ENCODE data around the gene PAPSS1.
"Not testable (repeated sequence)": the region's sequence is repeated elsewhere in the genome, so short reads cannot be mapped to it uniquely, and the experiment has no call there.

The PAPSS1 gene

DNA sequence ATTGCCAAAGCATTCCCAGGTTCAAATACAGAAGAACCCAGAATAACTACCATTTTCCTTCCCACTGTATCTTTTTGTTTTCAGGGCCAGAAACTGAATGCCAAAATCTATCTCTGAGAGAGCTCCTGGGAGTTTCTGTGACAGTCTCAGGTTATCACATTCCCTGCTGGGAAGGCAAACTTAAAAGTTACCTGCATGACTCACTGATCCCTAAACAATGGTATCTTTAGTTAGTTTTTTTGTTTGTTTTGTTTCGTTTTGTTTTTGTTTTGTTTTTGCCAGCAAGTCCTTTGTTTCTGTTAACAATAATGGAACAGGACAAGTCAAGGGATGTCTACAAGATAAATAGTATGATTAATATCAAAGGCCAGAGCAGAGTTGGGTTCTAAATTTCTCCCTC is 34.3 kb downstream of the PAPSS1 start:
- no peak for DNase-seq

DNA sequence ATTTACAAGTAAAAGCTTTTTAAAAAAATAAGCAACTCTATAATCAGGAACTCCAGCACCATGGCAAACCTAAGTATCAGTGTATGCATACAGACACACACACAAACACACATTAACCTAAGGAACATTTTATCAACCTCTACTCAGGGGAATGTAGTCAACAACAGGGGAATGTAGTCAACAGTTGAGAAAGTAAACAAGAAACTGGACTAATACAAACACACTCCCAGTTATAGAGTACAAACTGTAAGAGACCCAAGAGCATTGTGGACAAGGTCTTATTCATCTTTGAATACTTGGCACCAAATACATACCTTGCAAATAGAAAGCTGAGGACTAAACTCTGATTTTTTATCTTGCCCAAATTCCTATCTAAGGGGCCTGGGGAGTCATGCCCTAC is 36.2 kb downstream of the PAPSS1 start:
- DNase-seq, result no peak

DNA sequence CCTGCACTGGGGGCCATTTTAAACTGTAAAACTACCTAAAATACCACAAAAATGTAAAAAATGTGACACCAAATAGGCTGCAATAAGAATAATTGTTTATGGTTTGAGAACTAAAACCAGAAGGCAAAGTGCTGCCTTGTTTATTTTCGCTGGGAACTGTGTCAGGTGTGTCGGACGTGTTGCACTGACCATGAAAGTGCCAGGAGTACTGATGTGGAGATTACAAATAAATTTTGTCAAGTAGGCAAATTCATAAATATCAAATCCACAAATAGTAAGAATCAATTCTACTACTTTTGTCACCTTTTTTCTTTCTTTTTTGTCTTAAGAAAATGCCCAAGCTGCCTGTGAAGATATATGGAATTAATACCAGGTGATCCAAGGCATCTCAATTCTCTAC is 37.7 kb downstream of the PAPSS1 start:
- no peak for DNase-seq

DNA sequence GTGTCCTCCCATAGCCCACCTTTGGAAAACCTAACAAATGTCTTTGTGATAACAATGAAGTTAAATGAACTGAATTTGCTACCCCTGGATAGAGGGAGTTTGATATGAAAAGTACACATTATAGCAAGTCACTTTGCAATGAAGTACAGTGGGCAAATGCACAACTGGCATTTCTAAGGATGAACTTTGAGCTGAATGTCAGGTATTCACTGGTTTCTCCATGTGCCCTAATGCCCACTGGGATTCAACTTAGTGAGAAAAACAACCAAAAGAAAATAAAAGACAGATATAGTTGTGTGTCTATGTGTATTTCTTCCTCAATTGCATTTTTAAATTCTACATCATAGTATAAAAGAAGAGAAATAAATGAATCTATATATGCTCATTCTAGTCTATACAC is 51.0 kb downstream of the PAPSS1 start:
- DNase-seq, result no peak

DNA sequence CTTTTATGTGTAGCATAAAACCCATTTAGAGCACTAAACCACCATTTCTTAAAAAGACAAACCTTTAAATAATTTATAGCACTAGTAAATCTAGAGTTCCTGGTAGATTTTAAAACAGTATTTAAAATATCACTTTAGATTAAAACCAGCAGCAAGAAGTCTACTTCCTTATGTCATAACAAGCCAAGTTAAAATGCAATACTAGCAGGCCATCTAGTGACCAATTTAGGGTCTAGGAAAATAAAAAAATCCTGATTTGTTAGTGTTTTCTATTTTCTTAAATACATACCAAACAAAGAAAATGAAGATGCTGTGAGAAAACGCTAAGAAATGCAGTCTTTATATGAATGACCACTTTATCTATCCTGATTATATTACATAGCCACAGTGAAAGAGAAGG is 53.9 kb downstream of the PAPSS1 start:
- DNase-seq, result no peak

DNA sequence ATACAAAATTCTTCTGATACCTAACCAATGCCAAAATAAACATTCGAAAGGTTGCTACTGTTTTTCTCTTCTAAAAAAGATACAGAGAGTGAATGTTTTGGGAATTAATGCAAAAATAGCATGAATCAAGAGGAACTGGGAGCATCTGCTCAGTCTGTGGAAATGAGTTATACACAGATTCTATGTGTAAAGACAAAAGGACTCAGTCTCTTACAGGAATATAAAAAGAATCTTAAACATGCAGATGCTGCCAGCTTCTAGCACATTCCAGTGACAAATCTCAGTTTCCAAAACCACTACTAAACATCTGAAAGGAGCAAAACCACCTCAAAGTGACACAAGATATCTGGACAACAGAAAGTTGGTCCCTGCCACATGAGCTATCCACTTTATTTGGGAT is 55.0 kb downstream of the PAPSS1 start:
- no peak for DNase-seq

DNA sequence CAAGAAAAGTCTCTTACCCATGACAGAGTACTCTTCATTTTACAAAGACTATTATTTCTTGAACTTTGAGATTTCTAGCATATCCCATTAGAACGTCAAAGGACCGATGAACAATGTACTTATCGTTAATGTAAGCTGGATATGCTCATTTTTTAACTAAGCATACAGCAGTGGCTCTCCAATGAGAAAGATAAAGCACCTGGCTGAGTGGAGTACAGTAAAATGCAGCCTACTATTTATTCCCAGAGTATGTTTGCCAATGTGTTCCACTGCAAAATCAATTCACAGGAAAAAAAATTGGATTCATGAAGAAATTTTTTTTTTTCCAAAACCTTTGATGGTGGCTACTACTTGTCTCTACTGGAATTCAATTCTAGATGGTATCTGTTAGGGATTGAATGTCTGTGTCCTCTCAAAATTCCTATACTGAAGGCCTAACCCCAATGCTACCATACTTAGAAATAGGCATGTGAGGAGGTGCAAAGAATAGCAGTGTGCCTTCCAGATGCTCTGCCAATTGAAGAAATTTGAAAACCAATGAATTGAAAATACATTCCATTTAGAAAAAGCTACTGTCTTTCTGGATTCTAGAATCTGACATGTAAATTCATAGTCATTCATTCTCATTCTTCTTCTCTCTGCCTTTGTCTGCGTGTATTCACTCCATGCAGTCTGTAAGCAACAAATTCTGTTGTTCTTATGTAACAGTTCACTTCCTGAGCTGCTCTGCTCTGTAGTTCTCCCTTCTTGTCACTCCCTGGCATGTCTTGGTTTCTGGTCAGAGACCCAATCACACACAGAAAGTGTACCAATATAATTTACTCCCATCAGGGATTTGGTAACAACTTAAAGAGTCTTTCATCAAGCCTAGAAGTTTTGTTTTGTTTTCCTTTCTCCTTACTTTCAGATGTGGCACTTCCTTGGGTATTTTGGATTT is 61.4 kb downstream of the PAPSS1 start:
- no peak for DNase-seq

DNA sequence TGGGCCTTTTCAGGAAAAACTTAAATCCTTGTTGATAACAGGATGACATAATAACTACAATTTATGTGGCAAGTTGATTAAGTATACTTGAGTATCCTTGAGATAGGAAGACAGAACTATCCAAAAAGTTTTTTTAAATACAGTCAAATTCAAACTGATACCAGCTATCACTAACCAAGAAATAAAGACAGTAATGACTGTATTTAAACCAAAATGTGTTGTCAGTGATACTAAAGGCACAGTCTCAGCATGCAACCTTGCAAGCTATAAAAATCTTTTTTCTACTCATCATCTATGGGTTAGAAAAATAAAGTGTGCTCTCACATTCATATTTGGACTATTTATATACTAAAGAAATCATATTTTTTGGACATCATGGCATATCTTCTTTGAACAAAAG is 64.7 kb downstream of the PAPSS1 start:
- no peak for DNase-seq

DNA sequence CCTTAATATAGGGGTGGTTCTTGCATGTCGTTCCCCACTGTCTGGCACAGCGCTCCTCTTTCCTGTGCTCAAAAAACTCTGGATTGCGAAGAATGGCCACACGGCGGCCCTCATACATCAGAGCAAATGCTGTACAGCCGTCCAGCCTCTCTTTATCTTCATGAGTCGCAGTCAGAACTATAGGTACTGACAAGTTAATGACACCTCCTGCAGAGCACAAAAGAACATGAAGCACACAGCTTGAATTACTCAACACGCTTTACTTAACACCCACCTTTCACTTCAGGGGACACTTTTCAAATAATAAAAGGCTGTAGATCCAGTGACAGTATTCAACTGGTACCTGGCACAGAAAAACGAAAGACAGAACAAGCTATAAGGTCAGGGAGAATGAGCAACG is 65.3 kb downstream of the PAPSS1 start:
- no peak for DNase-seq

DNA sequence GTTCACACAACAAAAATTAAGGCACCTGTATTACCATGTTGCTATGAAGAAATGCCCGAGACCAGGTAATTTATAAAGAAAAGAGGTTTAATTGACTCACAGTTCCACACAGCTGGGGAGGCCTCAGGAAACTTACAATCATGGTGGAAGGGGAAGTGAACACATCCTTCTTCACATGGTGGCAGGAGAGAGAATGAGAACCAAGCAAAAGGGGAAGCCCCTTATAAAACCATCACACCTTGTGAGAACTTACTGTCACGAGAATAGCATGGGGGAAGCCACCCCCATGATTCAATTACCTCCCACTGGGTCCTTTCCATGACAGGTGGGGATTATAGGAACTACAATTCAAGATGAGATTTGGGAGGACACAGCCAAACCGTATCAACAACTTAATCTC is 68.6 kb downstream of the PAPSS1 start:
- not testable (repeated sequence) for DNase-seq

DNA sequence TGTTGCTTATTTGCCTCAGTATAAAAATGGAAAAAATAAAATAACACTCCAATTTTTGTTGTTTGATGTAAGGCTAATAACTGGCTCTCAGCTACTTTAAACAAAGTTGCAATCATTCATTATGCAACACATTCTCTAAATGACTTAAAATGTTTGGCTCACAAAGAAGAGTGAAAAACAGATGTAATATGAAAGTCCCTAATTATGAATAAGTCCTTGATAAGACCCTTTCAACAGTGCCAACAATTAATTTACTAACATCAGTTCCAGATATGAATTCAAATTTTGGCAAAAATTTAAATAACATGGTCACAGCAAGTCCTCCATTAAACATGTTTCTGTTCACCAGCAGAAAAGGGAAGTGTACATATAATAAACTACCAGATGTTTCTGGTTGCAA is 69.8 kb downstream of the PAPSS1 start:
- no peak for DNase-seq

DNA sequence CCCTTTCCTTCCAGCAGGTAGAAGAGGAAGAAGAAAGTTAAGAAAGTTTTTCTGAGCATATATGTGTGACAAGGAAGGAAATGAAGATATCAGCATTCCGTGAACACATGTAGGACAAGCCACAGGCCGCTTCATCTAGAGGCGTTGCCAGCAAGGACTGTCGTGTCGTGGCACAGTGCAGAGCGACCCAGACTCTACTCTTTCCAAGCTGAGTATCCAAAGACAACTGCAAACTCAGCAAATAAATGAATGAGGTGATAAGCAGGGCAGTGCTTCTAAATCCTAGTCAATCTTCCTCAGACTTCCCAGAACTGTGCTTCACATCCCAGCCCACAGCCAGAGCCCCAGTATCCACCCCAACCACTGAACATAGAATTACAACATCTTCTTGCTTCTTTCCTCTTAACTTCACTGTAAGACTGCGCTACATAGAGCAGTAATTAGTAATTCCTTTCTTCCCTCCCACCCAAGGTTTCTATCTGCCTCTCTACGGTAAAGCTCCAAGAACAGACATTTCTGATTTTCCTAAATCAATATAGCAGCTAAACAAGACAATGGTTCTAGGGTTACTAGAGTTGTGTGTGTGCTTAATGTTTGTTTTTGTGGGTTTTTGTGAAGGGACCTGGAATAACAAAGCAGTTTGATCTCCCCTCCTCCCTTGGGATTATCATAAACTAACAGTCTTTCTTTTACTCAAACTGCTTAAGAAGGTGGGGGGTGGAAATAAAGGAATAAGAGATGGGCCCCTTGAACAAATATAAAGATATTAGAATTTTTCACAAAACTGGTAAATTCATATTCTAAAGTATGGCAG is 71.6 kb downstream of the PAPSS1 start:
- no peak for DNase-seq

DNA sequence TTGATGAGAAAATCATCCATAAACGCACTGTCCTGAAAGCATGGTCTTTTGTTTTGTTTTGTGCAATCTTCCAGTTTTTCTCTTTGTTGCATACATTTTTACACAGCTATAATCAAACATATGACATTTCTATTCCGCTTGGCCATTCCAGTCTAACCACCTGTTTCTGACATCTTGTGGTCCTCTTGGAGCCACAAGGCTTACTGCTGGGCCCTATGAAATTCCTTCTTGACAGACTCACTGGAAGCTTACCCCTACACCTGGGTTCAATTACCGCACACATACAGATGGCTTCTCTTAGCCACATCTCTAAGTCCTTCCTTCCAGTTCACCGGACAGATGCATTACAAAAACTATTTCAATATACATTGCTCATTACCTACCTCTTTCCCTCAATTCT is 72.4 kb downstream of the PAPSS1 start:
- no peak for DNase-seq

DNA sequence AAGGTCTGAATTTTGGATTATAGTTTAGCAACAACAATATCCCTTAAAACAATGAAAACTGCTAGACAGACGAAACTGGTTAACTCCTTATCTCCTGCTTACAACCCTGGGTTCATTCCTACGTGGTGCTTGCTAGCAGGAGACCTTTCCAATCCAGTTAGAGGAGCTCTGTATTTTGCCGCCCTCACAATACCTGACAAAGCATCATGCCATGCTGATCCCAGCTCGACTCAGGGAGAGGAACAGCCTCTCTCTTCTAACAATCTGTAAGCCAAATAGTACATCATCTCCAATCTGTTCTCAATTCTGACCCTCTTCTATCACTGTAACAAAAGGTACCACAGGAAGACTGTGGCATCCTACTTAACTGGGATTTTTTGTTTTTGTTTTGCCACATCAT is 74.4 kb downstream of the PAPSS1 start:
- no peak for DNase-seq

DNA sequence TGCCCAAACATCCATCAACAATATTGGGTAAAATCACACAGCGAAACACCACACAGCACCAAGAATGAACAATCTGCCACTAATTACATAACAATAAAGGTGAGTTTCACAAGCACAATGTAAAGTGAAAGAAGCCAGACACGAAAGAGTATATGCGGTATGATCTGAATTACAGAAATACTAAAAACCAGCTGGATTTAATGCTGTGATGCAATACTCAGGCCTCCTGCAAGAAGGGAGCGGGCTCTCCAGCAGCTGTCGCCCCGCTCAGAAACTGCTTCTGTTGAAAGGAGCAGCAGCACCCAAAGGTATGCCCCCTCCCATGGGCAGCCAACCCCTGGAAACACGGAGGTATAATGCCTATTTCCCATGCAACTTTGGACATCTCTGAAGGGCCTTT is 77.0 kb downstream of the PAPSS1 start:
- no peak for DNase-seq

DNA sequence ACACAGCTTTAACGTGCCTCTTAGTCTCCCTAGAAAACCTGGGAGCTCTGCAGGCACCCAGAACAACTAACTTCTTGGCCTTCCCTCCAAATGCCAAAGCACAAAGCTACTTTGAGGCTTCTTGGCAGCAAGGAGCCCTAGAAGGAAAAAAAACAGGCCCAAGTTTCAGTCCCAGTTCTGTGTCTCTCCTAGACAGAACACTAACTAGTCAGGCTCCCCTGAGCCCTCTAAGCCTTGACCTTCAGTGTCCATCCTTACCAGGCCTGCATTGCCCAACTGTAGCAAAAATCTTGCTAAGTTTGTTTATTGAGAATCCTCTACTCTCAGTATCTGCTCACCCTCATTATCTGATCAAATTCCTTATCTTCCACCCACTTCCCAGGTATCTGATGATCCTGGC is 79.2 kb downstream of the PAPSS1 start:
- no peak for DNase-seq

DNA sequence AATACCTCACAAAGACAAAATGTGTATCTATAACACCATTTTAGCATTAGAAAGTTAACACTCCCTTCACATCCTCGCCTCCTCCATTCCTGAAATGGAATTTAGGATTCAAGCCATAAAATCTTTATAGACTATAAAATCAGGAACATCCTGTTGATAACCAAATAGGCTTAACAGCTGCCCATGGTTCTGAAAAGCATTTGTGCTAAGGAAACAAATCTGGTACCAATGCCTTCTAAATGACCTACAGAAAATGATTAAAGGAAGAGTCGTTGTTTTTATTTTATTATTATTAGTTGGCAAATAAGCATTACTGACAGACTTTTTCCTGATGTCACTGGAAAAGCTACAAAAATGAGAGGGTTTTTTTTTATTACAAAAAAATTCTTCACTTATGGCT is 79.8 kb downstream of the PAPSS1 start:
- DNase-seq, result no peak

DNA sequence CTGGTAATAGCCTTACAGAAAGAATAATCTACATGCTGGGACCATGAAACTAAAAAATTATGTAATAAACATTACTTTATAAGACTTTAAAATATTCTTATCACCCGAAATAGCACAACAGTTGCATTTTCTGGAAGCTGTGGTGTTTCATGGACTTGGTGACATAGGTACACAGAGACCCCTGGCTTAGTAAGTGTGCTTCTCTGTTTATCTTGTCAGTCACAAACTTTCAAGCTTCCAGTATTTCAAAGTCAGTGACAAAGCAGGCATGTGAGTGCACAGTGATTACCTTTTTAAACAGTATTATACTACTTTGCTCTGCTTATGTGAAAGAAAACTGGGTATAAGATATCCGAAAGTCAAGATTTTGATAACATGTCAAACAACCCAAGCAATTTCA is 84.3 kb downstream of the PAPSS1 start:
- no peak for DNase-seq

DNA sequence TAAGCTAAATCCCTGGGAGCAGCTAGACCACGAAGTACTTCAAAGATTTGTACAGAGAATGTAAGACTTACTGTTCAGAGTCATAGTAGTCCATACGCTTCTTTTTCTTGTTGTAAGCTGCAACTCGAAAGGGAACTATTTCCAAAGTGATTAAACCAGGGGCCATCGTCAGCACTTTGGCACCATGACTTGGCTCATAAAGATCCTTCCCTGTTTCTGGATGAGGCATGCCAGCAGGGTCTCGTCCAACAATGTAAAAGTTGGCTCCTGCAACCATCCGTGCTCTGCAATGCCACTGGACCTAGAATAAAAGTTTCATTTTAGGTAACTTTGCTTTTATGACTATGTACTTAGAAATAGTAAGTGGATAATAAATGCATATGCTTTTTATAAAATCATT is 88.5 kb downstream of the PAPSS1 start:
- DNase-seq, result no peak

DNA sequence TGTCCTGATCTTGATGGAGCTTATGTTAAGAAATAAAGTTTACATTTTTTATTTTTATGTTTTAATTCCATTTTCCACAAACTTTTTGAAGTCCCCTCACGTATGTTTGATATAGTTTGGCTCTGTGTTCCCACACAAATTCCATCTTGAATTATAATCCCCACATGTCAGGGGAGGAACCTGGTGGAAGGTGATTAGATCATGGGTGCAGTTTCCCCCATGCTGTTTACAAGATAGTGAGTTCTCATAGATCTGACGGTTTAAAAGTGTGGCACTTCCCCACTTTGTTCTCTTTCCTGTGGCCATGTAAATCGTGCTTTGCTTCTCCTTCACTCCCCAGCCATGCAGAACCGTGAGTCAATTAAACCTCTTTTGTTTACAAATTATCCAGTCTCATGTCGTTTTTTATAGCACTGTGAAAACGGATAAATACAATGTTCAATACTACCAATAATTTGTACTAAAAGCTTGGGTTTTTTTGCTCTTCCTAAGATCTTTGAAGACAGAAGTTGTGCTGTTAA is 89.8 kb downstream of the PAPSS1 start:
- no peak for DNase-seq

DNA sequence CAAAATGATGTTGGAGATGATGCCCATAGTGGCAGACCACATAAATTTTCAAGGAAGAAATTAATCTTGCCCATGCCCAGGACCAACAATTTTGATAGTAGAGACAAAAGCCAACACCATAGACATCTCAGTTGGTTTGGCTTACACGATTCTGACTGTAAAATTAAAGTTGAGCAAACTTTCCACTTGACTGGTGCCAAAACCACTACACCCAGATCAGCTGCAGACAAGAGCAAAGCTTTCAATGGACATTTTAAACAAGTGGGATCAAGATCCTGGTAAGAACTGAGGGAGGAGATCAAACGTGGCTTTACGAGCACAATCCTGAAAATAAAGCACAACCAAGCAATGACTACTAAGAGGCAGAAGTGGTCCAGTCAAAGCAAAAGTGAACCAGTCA is 90.7 kb downstream of the PAPSS1 start:
- no peak for DNase-seq

DNA sequence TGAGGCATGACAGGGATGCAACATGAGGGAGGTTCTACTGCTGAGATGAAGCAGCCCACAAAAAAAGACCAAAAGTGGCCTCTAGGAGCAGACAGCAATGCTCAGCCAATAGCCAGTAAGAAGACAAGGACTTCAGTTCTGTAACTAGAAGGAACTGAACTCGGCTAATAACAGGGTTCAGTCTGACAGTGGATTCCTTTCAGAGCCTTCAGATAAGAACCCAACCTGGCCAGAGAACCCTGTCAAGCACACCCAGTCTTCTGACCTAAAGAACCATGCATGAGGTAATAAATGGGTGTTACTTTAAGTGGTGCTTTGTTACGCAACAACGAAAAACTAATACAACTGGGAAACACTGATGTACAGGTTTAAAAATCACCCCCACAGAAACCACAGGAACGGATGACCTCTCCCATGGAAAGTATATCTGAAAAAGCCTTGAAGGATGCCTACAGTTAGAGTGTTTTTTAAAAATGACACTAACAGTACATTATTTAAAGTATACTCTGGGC is 94.6 kb downstream of the PAPSS1 start:
- DNase-seq, result no peak

DNA sequence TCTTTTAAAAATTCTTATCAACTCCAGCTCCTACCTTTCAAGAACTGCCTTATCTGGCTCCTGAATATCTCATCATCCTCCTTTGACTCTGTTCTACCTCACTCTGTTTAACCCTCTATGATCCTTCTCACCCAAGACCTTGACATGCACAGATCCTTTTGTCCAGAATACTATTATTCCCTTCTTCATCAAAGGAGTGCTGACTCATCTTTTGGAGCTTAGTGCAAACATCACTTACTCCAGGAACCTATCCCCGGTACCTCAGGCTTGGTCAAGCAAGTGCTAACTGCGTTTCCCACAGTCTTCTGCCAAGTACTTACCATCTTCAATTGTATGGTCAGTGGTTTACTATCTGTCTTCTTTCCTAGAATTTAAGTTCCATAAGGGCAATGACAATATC is 96.0 kb downstream of the PAPSS1 start:
- DNase-seq, result no peak

DNA sequence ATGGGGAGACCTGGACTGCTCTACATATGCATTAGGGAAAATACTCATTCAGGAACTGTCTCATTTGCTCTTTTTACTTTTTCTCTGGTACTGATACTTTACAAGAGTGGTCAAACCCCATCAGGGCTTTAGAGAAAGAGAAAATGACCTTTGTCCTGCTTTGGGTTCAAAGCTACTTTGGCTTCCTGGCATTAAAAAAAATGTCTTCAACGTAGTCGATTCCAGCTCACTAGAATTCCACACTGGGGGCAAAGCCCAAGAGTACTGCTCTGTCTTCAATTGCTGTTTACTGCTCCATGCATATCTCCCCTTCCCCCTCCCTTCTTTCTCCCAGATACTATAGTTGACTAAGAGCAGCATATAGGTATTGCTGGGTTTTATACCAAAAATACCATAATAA is 98.0 kb downstream of the PAPSS1 start:
- DNase-seq, result no peak

Data from RPMI8226 (cell line).